Camera-type eye (tissue), 1 donor: ENCODE data around the gene RWDD4. TPM values are rescaled to one million over a fixed set of nuclear protein-coding genes. Genes with fewer than 3 reads are reported as not detected.

Source experiments
- total RNA-seq: library from RNA; depleted of rRNA; stranded (reverse); fragments of >200 nt; gene quantifications from one replicate; pipeline ENCODE4 v1.2.3, GENCODE V29; 2014

Gene RWDD4
- total RNA-seq, result 27.8 TPM

DNA sequence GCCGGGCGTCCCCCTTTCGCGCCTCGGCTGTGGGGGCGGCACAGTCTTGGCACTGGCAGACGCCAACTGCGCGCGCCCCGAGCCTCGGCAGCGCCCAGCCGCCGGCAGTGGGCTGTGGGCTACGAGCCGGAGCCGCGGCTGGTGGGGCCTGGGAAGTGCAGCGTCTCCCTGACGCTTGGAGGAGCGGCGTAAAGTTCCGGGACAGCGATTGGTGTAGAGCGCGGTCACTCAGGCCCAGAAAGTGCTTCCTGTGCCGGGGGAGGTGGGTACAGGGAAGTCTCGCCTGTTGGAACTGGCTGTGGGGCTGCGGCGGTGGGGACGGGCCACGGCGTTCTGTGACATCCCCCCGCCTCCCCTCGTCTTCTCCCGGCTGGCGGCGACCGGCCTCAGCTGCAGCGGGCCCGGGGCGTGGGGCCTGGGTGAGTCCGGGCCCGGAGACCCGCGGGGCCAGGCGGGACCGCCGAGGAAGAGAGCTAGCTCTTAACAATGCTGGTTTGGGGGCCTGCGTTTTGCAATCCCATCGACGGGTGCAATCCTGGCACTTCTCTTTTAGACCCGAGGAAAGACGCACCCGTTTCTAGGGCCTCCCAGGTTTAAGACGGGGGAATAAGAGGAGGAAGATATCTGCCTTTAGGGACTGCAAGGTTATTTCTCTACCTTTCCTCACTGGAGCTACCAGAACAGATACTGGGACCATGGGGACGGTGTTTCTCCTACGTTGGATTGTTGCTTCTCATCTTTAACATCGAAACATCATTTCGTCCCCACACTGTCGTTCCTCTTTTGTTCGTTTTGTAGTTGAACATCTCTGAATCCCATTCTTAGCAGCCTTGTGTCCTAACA, at the start of gene RWDD4, which contains the start of gene TRAPPC11:
Gene RWDD4 (minus strand): TSS at position 157 of the 843 bp plus-strand sequence. CDS start 233 bp downstream, outside the sequence.
Gene TRAPPC11 (plus strand): TSS at position 265 of the 843 bp plus-strand sequence. CDS start 4,575 bp downstream, outside the sequence.

Other genes with a start within 250 kb of the RWDD4 start
- gene CDKN2AIP, start 214.5 kb downstream of the RWDD4 start, total RNA-seq, result 34.6 TPM
- 42.0 TPM for gene ING2, start 154.1 kb downstream of the RWDD4 start, total RNA-seq
- 66.6 TPM for gene TRAPPC11, start 108 bp upstream of the RWDD4 start, total RNA-seq
- gene STOX2, start 246.1 kb upstream of the RWDD4 start, total RNA-seq, result 40.6 TPM